GM08714 (cell line): ENCODE results near the gene PTBP3.
A peak's percentile ranks its signal among the peaks of the same experiment; 100 is the strongest.

ENCODE experiments used
- H3K4me3 ChIP-seq: fragments of 200-500 bp; sonication (Bioruptor generic); 2 replicates; pipeline ENCODE4 v1.5.1; 2014; ENCODE audit warnings: mild to moderate bottlenecking, low read length, inconsistent platforms
- ZNF274 ChIP-seq: IDR thresholded peaks from 2 replicates; pipeline ENCODE4 v1.6.1; 2012; ENCODE audit warnings: mild to moderate bottlenecking, low read depth, low read length

The PTBP3 gene

DNA sequence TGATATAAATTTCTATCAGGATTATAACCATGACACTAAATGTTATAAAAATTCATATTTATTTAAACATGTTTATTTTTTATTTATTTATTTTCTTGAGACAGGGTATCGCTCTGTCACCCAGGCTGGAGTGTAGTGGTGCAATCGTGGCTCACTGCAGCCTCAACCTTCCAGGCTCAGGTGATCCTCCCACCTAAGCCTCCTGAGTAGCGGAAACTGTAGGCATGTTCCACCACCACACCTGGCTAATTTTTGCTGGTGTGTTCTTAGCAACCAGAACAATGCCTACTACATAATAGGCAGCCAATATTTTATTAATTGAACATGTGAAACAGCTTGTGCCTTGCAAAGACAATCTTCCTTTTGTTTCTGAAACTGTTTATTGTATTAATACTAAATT, 6.5 kb upstream of the PTBP3 start:
- H3K4me3 ChIP-seq = no peak overlapping the region
- TF ChIP-seq ZNF274 = no peak

DNA sequence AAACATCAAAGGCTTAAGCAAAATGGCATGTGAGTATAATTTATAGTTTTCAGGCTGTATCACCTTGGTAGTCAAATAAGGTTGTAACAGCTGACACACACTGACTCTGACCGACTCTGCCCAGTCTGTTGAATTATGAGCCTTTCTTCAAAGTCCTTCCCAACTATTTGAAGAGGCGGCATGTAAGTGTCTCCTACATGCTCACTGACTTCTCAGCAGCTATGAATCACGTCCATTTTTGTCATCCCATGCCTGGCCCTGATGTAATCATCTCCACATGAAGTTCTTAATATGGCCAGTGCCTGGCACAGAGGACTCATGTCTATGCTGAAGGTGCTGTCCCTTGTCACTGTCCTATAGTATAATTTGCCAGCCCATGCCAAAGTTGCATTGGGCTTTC, 5.1 kb upstream of the PTBP3 start:
- no peak for TF ChIP-seq ZNF274

GRCh38 chr9:112337547-112337946, 4.1 kb upstream of the PTBP3 start:
- H3K4me3 ChIP-seq = no peak overlapping the region
- TF ChIP-seq ZNF274 = no peak

More for the DNA sequence above, 5.1 kb upstream of the PTBP3 start:
- H3K4me3 ChIP-seq = no peak overlapping the region

DNA sequence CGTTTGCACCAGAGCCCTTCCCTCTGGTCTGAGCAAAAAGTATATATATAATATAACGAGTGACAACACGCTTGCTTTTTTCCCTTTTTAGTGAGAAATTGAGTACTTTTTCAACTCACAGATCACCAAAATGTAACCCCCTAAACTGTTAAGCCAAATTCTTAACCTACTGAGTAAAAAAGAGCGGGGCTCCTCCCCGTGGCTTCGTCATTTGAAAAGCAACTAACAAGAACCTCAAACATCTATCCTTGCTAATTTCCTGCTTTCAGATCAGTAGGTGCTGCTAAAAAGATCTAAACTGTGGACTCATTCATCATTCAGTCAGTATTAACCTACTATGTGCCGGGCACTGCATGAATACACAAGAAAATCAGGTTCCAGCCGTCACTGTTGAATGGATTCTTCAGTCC, 1.0 kb upstream of the PTBP3 start:
- no peak for TF ChIP-seq ZNF274
- H3K4me3 ChIP-seq = peak overlapping the region; percentile 75; the same call in 1 of the 2 replicates

GRCh38 chr9:112333639-112334431, 416 bp upstream of the PTBP3 start:
- peak overlapping the region; percentile 98 for H3K4me3 ChIP-seq
- TF ChIP-seq ZNF274 = no peak

DNA sequence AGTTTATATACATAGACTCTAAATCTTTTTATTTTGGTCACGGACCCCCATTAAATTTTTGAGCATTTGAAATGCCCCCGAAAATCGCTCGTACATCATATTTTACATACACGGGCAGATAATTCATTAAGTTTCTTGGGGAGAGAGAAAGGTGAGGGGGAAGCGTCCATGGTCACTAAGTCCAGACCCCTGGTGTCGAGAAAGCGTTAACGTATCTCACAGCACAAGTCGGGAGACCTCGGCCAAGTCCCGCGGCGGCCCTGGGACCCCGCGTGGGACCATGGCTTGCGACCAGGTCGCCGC, 794 bp downstream of the PTBP3 start:
- TF ChIP-seq ZNF274 = no peak
- H3K4me3 ChIP-seq = peak overlapping the region; percentile 98

GRCh38 chr9:112332214-112332613, 1.2 kb downstream of the PTBP3 start:
- H3K4me3 ChIP-seq = peak overlapping the region; percentile 98
- TF ChIP-seq ZNF274 = no peak

- H3K4me3 ChIP-seq = peak overlapping the region; percentile 98; the same call in 1 of the 2 replicates
- TF ChIP-seq ZNF274 = no peak
These were observed 1.8 kb downstream of the PTBP3 start for GRCh38 chr9:112331674-112331952.

- no peak for TF ChIP-seq ZNF274
- no peak overlapping the region for H3K4me3 ChIP-seq
These were observed 4.9 kb downstream of the PTBP3 start for GRCh38 chr9:112328545-112328944.

- H3K4me3 ChIP-seq = no peak overlapping the region
- no peak for TF ChIP-seq ZNF274
These were observed 5.5 kb downstream of the PTBP3 start for GRCh38 chr9:112327718-112328450.

DNA sequence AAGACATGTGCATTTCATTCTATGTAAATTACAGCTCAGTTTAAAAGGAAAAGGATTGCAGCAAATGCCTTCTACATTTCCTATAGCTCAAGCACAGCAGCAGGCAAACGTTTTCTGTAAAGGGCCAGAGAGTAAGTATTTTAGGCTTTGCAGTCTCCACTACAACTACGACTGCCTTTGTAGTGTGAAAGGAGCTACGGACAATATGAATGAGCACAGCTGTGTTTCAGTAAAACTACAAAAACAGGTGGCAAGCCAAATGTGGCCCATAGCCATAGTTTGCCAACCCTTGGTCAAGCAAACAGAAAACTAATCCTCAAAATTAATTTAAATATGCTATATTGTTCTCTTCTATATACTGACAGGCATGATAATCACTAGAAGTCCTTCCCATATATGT, 7.2 kb downstream of the PTBP3 start:
- no peak overlapping the region for H3K4me3 ChIP-seq
- TF ChIP-seq ZNF274 = no peak

DNA sequence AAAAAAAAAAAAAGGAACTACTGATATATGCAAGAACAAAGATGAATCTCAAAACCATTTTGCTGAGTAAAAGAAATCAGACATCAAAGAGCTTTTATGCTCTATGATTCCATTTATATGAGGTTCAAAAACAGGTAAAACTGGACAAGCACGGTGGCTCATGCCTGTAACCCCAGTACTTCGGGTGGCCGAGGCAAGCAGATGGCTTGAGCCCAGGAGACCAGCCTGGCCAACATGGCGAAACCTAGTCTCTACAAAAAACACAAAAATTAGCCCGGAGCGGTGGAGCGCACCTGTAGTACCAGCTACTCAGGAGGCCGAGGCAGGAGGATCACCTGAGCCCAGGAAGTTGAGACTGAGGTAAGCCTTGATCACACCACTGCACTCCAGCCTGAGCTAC, 7.8 kb downstream of the PTBP3 start:
- H3K4me3 ChIP-seq = no peak overlapping the region
- no peak for TF ChIP-seq ZNF274

- TF ChIP-seq ZNF274 = no peak
- H3K4me3 ChIP-seq = no peak overlapping the region
These were observed 8.3 kb downstream of the PTBP3 start for GRCh38 chr9:112325127-112325526.

- TF ChIP-seq ZNF274 = no peak
- no peak overlapping the region for H3K4me3 ChIP-seq
These were observed 10.0 kb downstream of the PTBP3 start for GRCh38 chr9:112323378-112323854.

GRCh38 chr9:112322701-112323377, 10.6 kb downstream of the PTBP3 start:
- no peak overlapping the region for H3K4me3 ChIP-seq
- TF ChIP-seq ZNF274 = no peak
